Kidney tubule cell (primary cell): ENCODE measurements around the gene PTGFRN.
"Not testable (repeated sequence)": the region's sequence is repeated elsewhere in the genome, so short reads cannot be mapped to it uniquely, and the experiment has no call there.

ENCODE experiments used
- DNase-seq: peaks from one replicate; pipeline ENCODE4 v3.0.0-alpha.2; 2018; ENCODE audit warnings: low spot score

Gene PTGFRN

DNA sequence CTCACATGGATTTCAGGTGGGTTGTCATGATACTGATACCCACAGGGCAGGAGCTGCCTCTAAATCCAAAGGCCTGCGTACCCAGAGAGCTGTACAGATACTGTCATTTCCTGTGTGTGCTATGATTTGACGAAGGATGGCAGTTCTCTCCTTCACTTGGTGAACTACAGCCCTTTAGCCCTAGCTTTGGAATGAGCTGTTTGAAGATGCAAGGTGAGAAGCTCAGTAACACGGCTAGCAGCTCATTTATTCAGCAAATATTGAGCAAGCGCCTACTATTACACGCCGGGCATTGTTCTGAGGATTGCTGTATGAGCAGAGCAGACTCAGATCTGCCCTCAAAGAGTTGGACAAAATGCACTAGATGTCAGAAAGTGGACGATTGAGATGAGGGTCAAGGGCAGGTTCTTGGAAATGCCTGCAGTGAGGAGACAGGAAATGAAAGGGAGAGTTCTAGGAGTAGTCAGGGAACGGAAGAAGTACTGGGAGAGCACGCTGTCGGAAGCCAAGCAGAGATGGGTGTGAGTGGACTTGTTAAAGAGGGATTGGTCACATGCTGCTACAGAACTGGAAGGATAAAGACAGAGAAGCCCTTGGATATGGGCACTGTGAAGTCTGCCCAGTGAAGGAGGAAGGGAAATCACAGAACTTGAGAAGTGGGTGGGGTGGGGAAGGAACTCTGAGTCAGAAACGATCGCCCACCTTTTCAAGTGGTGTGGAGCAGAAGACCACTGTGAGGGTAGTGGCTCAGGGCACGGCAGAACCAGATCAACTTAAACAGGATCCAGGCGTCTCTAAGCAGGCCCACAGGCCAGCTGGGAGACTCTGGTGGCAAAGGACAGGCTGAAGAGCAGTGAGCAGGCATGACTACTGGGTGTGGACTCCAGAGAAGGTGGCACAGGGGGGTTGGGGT is 7.1 kb downstream of the PTGFRN start:
- no peak for DNase-seq

DNA sequence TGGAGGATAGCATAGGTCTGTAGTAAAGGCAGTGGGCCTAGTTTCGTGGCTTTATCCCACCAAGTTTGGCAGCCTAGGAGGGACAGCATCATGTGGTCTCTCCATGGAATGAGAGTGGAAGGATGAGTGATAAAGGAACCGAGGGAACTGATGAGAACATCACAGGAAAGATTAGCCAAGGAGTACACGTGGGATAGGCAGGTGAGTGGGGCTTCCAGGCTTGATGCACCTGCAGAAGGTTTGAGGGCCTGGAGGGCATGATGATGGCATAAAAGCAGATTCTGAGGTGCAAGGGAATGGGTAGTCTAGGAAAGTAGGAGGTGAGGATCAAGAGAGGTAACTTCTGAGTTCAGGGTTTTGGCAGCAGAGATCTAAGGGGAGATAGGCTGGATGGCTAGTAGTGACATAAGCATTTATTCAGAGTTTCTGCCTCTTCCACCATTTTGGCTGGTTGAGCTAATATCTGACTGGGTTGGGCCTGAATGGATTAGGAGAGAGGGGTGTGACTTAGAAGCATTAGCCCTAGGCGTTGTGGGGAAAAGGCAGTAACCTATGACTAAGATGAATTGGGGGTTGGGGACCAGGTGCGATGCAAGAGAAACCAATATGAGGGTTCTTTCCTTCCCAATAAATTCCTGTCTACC is 9.1 kb downstream of the PTGFRN start:
- DNase-seq: no peak

DNA sequence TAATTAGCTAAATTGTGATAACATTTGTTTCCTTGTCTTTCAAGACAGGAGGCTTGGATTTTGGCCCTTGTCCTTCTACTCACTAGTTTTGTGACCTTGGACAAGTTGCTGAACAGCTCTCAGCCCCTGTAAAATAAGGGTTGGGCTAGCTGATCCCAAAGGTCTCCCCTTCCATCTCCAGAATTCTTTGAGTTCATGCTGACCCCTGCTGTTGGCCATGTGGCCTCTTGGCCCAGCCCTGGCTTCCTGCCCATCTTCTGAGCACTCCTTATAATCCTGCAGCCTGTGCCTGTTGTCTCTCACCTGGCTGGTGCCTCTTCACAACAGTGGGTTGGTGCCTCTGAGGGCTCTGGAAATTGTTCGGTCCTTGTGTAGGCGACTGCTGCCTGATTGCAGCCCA is 10.1 kb downstream of the PTGFRN start:
- DNase-seq: no peak

DNA sequence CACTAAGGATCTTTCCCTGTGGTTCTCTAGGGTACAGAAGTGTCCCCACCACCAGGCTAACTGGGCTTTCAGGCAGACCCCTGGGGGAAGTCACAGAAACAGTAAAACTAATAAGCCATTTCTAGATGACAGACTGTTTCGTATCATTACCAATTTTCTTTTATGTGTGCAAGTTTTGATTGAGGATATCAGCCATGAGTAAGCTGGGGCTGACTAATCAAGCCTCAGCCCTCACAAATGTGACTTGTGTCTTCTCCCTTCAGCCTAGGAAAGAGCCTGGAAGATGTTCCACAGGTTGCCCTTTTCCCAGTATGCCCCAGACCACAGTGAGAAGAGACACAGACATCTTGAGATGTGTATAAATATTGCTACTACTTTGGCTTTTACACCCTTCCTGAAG is 10.5 kb downstream of the PTGFRN start:
- DNase-seq: peak; percentile 52

DNA sequence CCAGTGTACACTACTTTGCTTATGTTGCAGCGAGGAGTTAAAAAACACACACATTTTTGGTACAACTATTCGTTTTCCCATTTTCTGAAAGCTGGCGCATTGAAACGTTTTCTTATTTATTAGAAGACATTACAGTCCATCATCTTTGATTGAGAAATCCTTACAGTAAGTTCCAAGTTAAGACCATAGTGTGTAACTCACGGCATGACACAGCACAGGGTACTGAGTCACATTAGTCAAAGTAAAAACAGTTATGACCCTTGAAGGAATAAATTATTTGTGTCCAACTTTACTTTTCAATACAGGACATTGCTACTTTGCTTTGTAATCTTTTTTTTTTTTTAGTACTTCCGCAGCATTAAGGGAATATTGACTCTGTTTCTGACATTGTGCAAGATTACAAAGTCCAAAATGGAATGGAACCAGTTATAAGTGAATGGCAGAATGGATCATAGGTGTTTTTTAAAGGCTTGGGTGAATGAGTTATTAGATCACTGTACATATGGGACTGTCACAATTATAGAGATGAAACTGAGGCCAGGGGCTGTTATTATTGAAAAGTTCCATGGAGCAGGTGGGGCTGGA is 11.7 kb downstream of the PTGFRN start:
- no peak for DNase-seq

DNA sequence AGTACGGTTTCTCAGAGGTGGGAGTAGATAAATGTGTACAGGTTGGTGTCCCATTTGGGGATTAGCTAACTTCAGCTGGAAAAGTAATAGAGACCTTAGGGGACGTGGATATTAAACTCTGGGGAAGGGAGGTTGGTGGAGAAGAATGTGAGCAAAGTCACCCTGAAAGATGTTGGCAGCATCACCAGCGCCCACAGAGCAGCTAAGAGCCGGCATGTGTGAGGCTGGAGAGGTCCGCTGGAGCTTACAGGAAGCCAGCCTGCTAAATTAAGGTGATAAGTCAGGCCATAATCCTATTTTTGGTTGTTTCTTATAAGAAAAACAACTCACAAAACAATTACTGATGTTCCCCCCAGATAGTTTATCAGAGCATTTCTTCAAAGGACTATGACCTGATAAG is 12.2 kb downstream of the PTGFRN start:
- DNase-seq: no peak

DNA sequence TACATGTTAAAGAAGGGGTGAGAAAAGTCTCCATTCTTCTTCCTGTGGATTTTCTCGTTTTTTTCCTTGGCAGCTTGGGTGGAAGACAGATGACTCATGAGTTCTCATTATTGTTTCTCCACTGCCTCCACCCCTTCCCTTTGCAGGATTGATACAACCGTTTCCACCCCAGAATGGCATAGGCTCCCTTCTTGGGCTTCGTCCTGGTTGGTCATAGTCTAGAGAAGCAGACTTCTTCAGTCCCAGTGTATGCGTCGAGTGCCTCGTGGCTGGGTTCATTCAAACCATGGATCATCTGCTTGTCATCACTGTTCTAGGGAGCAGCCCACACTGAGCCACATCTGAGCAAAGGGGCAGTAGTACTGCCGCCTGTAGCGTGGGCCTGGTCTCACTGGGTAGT is 13.7 kb downstream of the PTGFRN start:
- no peak for DNase-seq

DNA sequence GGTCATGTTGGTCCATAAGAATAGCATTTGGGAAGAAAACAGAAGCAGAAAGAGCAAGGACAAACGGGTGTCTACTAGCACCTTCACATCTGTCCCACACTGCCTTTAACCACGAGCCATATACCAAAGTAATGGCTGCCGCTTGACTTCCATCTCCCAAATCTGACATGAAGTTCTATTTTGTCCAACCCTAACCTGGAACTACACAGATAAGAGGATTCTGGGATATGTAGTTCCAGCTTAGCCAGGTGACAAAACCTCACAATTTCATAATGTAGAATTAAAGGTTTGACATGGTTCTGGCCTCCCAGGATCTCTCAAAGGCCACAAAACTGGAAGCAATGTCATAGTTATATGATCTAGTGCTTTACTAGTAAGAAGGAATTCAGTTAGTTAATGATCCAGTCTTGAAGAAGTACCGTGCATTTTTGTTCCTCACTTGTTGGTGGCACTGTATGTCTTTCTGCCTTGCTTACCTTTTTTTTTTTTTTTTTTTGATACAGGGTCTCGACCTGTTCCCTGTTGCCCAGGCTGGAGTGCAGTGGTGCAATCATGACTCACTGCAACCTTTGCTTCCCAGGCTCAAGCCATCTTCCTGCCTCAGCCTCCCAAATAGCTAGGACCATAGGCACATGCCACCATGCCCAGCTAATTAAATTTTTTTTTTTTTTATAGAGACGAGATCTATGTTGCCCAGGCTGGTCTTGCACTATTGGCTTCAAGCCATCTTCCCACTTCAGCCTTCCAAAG is 17.5 kb downstream of the PTGFRN start:
- DNase-seq: no peak

DNA sequence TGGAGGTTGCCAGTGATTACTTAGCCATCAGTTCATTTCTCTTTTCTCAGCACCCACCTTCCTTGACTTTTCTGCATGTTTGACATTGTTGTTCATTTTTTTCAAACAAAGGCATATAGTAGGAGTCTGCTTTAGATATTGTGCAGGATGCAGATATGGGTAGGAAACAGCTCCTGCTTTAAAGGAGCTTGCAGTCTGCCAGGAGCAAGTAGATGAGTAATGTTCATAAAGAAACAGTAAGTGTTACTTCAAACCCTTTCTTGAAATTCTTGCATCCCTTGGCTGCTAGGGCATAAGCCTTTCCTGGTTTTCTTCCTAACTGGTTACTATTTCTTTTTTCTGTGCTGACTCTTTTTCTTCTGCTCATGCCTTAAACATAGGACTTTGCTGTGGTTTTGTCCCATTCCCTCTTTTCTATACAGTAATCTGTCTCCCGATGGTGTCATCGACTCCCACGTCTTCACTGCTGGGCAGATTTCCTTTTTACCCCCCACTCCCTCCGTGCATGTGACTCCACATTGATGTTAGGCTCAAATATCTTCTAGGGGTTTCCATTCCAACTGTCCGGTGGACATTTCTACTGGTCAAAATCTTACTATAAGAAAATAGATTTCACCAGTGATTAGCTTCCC is 20.4 kb downstream of the PTGFRN start:
- no peak for DNase-seq

DNA sequence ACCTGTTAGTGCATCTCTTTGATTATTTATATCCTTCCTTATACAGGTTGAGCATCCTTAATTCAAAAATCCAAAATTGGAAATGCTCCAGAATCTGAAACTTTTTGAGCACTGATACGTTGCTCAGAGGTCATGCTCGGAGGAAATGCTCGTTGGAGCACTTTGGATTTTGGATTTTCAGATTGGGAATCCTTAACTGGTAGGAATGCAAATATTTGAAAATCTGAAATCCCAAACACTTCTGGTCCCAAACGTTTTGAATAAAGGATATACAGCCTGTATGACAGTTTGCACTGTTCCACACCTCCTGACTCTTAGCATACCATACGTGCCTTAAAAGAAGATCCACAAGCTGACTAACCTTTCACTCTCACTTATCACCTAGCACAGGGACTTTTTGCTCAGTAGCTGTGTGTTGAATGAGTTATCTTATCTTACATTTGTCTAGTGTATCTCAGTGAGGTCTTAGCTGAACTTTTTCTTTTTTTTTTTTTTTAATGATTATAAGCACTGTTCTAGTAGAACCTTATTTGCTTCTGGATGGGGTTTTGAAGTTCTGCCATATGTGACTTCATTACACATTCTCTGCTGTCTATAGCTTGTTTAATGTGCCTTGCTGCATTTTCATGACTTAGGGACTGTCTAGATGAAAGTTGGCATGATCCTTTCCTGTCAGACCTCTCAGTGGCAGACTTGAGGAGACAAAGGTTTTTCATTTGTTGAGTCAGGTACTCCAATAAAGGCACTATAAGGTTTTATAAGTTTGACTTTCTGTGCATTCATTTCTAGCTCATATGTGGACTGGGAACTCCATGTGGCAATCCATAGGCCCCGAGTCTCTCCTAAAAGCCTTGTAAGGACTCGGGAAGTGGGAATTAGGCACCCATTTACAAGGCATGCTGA is 21.6 kb downstream of the PTGFRN start:
- DNase-seq: no peak

DNA sequence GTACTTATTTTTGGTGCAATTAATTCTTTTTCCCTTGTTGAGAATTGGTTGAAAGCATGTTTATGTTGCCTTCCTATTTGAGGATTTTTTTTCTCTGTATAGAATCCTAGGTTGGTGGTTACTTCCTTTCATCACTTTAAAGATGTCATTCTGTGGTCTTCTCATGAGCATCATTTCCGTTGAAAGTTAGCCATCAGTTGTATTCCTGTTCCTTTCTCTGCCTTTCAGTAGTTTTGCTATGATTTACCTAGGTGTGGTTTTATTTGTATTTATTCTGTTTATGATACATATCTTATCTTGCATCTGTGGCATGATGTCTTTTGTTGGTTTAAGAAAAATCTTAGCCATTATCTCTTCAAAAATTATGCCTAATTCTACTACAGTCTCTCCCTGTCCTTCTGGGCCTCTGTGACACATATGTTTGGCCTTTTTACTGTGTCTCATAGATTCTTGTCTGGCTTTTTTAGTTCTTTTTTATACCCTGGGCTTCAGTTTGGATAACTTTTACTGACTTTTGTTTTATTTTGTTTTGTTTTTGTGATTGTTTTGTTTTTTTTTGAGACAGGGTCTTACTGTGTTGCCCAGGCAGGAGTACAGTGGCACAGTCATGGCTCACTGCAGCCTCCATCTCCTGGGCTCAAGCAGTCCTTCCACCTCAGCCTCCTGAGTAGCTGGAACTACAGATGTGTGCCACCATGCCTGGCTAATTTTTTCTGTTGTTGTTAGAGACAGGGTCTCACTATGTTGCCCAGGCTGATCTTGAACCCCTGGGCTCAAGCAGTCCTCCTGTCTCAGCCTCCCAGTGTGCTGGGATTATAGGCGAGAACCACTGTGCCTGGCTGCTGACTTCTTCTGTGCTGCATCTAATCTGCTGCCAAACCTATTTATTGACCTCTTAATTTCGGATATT is 24.1 kb downstream of the PTGFRN start:
- no peak for DNase-seq

DNA sequence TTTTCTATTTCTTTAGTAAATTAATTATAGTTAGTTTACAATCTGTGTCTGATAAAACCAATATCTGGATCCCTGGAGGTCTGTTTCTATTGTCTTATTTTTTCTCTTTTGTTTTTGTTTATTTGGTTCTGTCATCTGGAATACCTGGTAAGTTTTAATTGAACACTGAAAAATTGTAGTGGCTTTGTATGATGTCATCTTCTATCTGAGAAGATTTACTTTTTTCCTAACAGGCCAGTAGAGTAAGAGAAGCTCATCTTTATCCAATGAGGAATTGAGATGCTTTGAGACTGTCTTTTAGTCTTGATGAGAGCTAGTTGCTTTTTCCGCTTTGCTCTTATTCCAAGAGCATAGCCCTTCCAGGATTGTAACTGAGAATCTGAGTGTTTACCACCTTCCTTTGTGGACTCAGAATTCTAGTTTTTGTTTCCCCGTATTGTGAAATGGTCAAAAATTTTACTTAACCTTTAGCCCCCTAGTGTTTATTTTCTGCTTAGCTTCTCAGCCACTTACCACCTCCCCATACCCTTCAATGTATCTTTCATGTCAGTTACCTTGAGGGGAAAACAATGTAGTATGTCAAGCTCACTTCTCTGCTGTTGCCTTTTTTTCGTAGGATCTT is 25.0 kb downstream of the PTGFRN start:
- no peak for DNase-seq

DNA sequence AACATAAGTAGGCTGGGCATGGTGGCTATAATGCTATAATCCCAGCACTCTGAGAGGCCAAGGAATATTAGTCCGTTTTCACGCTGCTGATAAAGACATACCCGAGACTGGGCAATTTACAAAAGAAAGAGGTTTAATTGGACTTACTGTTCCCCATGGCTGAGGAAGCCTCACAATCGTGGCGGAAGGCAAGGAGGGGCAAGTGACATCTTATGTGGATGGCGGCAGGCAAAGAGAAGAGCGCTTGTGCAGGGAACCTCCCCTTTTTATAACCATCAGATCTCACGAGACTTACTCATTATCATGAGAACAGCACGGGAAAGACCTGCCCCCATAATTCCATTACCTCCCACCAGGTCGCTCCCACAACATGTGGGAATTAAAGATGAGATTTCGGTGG is 28.5 kb downstream of the PTGFRN start:
- DNase-seq: no peak

DNA sequence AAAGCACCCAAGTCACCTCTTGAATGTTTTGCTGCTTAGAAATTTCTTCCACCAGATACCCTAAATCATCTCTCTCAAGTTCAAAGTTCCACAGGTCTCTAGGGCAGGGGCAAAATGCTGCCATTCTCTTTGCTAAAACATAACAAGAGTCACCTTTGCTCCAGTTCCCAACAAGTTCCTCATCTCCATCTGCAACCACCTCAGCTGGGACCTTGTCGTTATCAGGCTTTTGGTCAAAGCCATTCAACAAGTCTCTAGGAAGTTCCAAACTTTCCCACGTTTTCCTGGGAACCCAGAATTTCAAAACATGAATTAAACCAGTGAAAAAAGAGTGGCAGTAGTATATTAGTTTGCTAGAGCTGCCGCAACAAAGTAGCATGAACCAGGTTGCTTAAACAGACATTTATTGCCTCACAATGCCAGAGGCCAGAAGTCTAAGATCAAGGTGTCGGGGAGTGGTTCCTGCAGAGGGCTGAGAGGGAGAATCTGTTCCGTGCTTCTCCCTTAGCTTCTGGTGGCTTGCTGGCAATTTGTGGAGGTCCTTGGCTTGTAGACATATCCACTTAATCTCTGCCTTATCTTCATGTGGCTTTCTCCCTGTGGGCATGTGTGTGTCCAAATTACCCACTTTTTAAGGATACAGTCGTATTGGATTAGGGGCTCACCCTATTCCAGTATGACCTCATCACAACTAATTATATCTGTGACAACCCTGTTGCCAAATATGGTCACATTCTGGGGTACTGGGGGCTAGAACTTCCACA is 30.2 kb downstream of the PTGFRN start:
- not testable (repeated sequence) for DNase-seq

DNA sequence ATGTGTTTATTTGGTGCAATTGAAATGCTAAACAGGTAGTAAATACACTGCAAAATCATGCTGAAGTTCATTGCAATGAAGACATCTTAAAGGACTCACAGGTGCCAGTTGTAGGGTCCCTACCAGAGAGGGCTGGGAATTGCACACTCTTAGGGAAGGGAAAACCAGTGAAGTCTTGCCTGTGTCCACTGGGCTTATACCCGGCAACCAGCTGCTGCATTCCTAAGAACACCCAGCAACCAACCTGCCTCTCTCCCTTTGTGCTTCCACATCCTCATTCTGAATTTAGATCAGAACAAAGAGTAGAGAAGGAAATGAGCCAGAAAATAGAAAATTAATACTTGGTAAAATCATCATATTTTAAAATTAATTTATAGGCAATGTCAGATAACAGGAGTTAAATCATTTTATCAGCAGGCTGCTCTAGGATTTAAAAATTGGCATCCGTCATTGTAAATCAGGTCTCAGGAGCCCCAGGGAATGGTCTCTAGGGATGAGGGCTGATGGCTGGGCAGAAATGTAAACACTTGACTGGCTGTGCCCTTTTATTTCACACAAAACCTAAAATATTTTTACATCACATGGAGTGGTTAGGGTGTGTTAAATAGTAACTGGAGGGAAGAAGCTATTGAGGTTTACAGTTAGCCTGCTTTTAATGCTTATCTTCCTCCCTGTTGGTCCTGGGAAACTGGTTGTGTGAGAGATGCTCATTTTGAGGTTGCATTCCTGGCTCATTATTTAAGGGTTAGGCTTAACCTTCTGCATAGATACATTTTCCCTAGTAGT is 31.3 kb downstream of the PTGFRN start:
- no peak for DNase-seq

DNA sequence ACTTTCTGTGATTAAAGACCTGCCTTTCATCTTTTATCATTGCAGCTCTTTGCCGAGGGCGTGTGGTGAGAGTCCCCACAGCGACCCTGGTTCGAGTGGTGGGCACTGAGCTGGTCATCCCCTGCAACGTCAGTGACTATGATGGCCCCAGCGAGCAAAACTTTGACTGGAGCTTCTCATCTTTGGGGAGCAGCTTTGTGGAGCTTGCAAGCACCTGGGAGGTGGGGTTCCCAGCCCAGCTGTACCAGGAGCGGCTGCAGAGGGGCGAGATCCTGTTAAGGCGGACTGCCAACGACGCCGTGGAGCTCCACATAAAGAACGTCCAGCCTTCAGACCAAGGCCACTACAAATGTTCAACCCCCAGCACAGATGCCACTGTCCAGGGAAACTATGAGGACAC is 32.0 kb downstream of the PTGFRN start:
- no peak for DNase-seq

DNA sequence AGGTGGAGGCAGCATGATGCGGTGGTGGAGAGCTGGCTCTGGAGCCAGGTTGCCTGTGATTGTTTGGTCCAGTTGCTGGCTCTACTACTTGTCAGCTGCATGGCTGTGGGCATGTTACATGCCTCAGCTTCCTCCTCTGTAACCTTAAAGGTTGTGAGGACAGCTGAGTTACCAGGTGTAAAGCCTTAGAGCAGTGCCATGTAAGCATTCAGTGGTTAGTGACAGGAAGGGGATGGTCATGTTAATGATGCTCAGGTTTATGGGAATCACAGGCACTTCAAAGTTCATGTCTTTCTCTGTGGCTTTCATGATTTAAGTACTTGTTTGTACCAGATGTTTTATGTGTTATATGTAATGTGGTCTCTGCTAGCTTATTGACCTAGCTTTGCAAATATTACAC is 32.6 kb downstream of the PTGFRN start:
- no peak for DNase-seq

DNA sequence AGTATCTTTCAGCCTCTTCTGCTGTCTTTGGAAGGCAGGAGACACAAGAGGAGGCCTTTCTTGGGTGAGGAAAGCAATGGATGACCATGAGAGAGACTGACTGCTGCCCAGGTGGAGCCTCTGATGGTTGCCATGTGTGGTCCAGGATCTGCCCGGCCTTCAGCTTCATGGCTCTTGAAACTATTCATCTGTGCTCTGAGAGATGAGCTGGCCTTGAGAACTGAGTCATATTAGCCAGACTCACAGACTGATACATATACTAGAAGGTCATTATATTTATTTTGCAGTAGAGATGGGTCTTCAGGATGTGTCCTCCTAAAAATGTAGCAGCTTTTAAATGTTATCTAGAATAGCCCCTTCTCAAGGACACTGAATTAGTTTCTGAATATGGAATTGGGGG is 33.7 kb downstream of the PTGFRN start:
- peak; percentile 44 for DNase-seq
